ENCODE data around the gene RMND1.

- TF ChIP-seq POLR2A (IDR thresholded peaks at IDR 0.05) = no peak
- TF ChIP-seq CTCF (IDR thresholded peaks at IDR 0.05) = no peak
Measured at GRCh38 chr6:151443454-151443853, 8.5 kb downstream of the RMND1 start.

Data from thyroid gland (tissue), 4 donors.